ENCODE measurements around the gene AIP. TPM values are rescaled to one million over a fixed set of nuclear protein-coding genes. Genes with fewer than 3 reads are reported as not detected.
"Not testable (repeated sequence)": the region's sequence is repeated elsewhere in the genome, so short reads cannot be mapped to it uniquely, and the experiment has no call there.

Gene AIP
- total RNA-seq, 1 donor from 2014 or later = 124 TPM

- no peak for DNase-seq
Measured at GRCh38 chr11:67449116-67449844, 33.5 kb upstream of the AIP start.

DNA sequence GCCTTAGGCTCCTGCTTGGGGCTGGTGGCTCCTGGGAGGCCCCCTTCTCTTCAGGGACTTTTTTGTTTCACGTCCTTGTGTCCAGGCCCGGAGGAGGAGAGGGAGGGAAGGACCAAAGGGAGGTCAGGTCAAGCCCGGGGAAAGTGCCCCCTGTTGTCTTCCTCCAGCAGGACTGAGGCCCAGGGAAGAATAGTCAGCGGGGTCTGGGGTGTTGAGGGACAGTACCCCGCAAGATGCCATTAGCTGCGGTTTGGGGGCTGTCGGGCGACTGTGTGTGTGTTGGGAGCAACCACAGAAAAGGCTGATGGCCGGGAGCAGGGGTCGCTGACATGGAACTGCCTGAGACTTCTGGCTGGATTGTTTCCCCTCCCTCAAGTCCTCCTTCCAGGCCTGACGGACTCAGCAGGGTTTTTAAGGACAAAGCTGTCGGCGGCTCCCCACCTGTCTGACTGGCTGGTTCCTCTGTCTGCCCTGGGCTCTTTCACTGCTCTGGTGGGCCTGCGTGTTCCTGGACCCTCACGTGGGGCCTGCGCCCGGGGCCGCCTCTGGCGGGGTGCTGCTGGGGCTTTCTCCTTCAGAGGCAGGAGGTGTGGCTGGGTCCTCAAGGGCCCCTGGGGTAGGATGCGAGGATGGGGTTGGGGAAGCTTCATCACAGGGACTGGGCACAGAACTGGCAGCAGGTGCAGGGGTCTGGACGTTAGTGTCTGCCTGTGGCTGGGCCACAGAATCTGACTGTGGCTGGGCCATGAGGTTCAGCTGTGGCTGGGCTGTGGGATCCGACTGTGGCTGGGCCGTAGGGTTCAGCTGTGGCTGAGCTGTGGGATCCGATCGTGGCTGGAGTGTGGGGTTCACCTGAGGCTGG is 31.8 kb upstream of the AIP start:
- DNase-seq = no peak

GRCh38 chr11:67451658-67451976 is 31.2 kb upstream of the AIP start:
- no peak for DNase-seq

DNA sequence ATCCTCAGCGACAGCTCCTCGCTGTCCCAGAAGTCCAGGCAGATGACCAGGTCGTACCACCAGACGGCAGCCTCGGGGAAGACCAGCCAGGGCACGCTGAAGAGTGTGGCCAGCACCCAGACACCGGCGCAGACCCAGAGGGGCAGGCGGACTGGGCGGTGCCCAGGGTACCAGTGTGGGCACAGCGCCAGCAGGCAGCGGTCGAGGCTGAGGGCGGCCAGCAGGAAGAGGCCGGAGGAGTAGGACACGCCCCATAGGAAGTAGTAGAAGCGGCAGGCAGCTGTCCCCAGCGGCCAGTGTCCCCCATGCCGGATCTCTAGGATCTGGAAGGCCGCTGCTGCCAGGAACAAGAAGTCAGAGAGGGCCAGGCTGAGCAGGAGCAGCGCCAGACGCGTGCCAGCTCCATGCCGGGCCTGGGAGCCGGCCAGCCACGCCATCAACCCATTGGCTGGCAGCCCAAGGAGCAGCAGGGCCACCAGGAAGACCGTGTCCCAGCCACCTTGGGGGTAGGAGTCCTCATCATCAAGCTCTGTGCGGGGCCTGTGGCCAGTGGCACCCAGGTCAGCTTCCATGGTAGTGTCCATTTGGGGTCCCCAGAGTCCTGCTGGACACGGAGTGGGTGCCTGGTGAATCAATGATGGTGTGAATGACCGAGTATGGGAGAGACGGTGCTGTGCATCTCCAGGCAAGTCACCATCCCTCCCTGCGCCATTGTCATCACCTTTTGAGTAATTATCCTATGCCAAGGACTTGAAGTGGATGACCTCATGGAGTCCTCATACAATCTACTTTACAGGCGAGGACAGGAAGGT is 30.5 kb upstream of the AIP start, which contains the start of gene GPR152:
Gene GPR152 (minus strand): TSS at position 589 of the 812 bp plus-strand sequence. CDS start 5 bp downstream, at position 584.
- DNase-seq = peak; percentile 59

- DNase-seq = no peak
Measured at GRCh38 chr11:67453816-67454732, 28.8 kb upstream of the AIP start.

GRCh38 chr11:67455054-67455453 is 27.8 kb upstream of the AIP start, which contains the start of gene CABP4:
Gene CABP4, plus strand, starts transcription at chr11:67455354. Its CDS starts 70 bp downstream, at chr11:67455424.
- DNase-seq = no peak

DNA sequence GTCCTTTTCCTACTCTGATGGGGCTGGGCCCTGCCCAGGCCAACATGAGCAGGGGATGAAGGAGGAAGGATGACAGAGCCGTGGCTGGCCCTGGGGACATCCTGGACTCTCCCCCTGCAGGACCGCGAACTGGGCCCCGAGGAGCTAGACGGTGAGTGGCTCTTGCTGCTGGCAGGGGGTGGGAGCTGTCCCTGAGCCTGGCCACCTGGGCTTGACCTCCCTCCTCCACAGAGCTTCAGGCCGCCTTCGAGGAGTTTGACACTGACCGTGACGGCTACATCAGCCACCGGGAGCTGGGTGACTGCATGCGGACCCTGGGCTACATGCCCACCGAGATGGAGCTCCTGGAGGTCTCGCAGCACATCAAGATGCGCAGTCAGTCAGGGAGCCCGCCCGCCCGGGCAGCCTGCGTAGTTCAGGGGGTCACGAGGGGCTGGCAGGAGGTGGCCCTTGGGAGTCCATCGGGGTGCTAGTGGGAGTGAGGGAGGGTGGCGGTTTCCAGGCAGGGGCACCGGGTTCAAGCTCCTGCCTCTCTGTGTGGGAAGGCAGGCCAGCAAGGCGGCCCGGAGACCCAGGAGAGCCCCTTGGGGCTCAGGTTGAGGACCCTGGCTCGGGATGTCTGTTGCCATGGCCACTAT is 26.6 kb upstream of the AIP start:
- no peak for DNase-seq

GRCh38 chr11:67457453-67457852 is 25.4 kb upstream of the AIP start:
- DNase-seq = no peak

DNA sequence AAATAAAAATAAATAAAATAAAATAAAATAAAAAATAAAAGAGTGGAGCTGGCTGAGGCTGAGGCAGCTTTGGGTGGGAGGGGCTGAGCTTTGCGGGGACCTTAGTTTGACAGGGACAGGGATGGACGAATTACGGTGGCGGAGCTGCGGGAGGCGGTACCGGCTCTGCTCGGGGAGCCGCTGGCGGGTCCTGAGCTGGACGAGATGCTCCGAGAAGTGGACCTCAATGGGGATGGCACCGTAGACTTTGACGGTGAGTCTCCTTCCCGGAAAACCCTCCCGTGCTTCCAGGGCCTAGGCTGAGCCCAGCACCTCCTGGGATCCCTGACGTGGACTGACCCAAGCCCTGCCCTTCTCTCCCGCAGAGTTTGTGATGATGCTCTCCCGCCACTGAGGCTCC is 24.6 kb upstream of the AIP start:
- no peak for DNase-seq

DNA sequence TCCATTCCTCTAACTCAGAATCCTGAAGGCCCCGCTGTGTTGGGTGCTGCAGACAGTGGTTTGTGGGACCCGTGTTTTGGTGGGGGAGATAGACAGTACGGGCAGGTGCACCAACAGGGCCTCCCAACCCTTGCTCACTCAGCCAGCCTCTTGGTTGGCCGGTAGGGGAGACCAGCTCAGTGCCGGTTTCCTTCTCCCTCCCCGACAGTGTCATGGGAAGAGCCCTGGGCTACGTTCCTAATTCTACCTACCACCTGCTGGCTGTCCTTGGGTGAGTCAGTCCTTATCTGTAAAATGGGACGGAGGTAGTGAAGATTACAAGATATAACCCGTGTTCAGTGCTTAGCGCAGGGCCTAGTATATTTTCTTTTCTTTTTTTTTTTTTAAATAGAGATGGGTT is 19.6 kb upstream of the AIP start:
- no peak for DNase-seq

- DNase-seq = peak; percentile 74
Measured at GRCh38 chr11:67463680-67464410, 19.0 kb upstream of the AIP start.

GRCh38 chr11:67464411-67465188 is 18.2 kb upstream of the AIP start:
- DNase-seq = peak; percentile 88

- DNase-seq = no peak
Measured at GRCh38 chr11:67465189-67465510, 17.7 kb upstream of the AIP start.

GRCh38 chr11:67465530-67465929 is 17.3 kb upstream of the AIP start:
- DNase-seq = not testable (repeated sequence)

DNA sequence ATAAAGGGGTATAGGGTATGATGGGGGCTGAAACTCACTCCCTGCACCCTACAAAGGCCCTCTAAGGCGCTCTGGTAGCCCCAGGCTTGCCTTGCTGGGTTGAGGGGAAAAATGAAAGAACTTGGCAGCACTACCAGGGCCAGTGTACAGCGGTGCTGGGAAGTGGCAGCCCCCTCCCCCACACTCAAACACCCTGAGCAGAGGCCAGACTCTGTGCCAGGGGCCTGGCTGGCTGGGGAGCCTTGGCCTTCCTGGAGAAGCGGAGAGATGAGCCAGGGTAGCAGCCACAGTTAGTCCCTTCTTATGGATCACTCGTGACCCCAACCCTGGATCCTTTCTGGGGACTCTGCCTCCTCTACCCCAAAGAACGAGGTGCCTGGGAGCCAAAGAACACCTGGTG is 16.5 kb upstream of the AIP start:
- no peak for DNase-seq

GRCh38 chr11:67466962-67467771 is 15.7 kb upstream of the AIP start:
- no peak for DNase-seq

- no peak for DNase-seq
Measured at GRCh38 chr11:67468056-67468455, 14.8 kb upstream of the AIP start.

DNA sequence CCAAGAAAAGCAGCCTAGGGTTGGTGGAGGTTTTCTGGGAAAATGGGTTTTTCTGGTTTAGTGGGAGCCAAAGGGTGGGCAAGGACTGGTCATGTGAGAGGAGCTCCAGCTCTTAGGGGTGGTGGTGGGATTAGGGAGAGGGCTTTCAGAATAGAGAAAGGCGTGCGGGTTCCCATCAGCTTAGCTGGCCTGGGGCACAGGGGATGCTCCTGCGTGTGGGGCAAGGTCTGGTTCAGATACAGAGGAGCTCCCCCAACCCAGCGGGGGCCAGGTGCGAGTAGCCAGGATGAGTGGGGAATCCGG is 14.4 kb upstream of the AIP start:
- DNase-seq = no peak

DNA sequence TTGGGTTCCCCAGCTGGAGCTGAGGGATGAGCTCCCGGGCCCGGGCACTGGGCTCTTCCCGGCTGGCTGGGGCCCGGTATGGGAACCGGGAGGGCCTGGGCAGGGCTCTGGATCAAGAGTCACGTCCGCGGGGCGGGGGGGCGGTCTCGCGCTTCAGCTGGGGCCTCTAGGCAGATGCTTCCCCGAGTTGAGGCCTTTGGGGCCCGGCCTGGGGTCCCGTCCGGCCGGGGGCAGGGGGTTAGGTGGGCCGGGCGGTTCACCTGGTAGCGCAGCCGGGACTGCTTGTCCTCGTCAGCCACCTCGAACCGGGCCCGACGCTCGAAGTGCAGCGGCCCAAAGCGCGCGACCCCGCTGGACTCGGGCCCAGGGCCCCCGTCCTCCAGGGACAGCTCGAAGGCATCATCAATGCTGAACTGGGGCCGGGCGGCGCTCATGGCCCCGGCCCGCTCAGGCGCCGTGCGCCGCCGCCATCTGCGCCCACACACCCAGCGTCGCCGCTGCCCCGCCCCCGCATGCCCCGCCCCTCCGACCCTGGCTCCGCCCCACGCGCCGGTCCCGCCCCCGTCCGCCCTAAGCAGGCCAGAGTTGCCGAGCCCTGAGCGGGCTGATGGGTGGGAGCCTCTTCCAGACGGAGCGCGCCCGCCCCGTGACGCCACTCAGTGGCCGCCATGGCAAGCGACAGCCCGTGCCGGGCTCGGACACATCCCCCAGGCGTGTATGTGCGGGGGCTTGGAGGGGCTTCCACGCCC is 13.9 kb upstream of the AIP start, which contains the start of gene TMEM134:
Gene TMEM134 (minus strand): TSS at position 493 of the 749 bp plus-strand sequence. CDS start 59 bp downstream, at position 434.
- peak; percentile 96 for DNase-seq

Data from dermis blood vessel endothelial cell (primary cell).